HG02610 (cell line): Measurements from ENCODE around the gene BMP8B.

Source experiments
- ATAC-seq: cut with Tn5 transposase; IDR thresholded peaks from one replicate; pipeline ENCODE4 v1.9.1; 2021; ENCODE audit warnings: mild to moderate bottlenecking, moderate library complexity; ENCODE audit not compliant: unreplicated experiment

The BMP8B gene

DNA sequence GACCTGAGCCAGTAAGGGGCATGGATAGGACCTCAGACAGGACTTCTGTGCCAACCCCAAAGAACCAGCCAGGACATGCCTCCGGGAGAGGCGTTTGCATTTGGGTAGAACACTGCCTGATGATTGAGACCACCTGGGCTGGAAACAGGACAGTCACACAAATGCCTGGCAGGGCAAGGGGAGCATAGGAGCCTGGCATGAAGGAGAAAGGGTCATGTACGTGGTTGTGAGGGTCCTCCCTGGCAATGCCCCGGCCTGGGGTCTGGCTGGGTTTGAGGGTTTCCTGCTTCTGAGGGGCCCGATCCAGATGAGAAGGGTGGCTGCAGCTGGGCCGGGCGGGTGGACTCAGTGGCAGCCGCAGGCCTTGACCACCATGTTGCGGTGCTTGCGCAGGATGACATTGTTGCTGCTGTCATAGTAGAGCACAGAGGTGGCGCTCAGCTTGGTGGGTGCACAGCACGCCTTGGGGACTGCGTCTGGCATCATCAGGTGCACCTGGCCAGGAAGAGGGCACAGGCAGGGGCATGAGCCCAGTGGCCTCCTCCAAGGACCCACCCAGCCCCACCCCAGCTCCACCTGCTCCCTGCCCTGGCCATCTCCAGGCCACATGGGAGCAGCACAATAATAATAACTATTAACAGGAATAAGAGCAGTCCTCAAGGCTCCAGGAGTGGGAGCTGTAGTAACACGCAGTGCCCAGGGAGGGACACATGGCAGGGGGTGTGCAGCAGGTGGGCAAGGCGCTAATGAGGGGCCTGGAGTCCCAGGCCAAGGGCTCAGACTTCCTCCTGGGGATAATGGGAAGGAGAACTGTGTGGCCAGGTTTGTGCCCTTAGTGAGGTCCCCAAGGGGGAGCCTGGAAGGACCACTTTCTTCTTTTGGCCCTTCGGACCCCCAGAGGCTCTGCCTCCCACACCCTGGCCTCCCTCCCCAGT is 28.3 kb downstream of the BMP8B start:
- ATAC-seq, result no peak

DNA sequence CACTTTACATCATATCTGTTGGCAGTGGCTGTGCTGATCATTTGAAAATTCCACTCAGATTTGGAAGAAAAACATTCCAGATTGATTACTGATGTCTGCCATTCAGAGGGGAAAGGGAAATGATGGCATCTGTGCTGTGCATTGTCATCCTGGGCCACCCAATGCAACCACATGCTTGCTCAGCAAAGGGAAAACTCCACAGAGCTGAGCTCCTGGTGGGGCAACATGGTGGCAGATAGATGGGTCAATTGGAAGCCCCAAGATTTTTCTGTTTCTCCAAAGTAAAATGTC is 29.3 kb downstream of the BMP8B start:
- no peak for ATAC-seq

GRCh38 chr1:39758556-39759435 is 29.9 kb downstream of the BMP8B start:
- ATAC-seq, result no peak

DNA sequence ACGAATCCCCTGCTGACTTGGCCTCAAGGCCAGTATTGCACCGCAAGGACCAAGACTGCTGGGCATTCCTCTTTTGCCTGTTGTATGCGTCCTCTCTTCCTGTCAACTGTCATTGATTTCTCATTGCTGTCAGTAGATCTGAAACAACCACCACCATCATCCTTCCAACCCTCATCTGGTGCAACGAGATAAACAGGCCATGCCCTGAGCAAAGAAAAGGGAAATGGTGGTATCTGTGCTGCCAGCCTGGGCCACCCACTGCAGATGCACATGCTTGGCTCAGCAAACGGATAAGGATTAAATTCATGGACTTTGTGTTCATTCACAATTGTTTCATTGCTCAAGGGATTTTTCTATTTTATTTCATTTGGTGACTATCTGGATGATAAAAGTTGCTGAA is 31.2 kb downstream of the BMP8B start:
- ATAC-seq, result no peak

DNA sequence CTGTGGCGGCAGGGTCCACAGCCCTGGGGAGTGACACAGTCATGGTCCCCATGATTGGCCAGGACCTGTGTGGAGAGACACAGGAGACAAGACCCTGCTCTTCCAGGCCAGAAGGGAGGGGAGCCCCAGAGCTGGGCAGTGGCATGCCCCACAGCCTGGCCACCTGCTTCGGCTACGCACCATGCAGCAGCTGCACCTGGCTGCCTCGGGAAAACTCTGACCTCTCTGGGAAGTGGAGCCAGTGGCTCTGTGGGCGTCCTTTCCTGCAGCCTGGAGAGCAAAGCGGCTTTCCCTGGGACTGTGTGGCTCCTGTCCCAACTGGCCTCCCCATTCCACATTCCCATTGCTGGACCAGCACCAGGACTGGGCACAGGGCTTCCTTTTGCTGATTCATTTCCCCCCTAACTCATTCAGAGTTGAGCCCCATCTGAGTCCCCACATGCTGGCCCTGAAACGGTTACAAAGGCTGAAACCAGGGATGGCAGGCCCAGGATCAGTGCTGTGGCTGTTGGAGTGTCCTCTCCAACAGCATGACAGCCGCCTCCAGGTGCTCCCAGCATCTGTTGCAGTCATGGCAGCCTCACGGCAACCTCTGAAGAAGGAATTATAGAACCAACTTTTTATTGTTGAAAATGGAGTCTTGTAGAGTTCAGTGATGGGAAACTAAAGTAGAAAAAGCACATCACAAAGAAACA is 32.6 kb downstream of the BMP8B start:
- ATAC-seq, result no peak

DNA sequence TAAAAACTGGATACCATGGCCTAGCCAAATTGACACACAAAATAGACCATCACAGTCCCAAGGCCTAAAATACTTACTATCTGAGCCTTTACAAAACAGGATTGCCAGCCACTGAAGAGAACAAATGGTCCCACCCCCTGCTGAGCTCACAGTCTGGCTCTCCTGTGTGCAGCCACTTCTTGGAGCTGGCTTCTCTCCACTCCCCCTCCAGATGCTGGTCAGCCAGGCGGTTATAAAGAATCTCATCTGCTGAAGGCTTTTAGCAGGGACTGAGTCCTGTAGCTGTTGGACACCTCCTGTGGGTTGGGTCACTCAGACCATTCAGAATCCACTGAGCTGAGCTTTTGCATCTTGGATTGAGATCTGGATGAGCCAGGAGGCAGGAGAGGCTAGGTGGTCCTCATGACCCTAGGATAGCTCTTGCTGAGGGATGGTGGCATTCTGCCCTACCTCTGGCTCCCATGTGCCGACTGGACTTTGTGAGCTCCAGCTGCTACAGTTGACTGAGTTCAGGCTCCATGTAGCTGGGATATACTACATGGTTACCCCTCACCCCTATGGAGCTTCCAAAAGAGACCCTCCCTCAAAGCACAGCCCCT is 33.7 kb downstream of the BMP8B start:
- ATAC-seq, result no peak

DNA sequence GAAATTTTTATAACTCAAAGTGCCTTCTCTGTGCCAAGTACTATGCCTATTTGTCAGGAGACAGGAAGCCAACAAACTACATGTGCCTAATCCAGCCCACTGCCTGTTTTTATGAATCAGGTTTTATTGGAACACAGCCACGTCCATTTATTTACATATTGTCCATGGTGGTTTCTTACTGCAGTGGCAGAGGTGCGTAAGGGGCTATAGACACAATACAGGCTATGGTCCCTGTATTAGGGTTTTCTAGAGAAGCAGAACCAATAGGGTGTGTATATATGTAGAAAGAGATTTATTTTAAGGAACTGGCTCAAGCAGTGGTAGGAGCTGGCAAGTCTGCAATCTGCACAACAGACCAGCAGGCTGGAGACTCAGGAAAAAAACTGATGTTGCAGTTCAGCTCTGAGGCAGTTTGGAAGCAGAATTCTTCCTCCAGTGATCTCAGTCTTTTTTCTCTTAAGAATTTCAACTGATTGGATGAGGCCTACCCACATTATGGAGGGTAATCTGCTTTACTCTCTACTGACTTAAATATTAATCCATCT is 34.6 kb downstream of the BMP8B start:
- no peak for ATAC-seq

GRCh38 chr1:39753132-39754025 is 35.3 kb downstream of the BMP8B start:
- ATAC-seq, result no peak

DNA sequence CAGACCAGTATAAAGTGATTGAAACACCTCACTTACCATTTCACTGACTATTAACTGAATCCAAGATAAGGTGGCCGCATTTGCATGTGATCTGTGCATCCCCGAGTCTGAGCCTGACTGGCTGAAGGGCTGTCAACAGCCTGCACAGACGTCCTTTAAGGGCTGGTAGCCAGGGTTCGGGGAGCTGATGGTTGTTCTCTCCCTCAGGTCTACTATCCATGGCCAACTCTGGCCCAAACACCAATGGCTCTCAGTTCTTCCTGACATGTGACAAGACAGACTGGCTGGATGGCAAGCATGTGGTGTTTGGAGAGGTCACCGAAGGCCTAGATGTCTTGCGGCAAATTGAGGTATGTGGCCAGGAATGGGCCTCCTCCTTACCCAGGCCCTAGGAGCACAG is 36.0 kb downstream of the BMP8B start:
- no peak for ATAC-seq

GRCh38 chr1:39751595-39751994 is 37.1 kb downstream of the BMP8B start:
- ATAC-seq, result no peak

DNA sequence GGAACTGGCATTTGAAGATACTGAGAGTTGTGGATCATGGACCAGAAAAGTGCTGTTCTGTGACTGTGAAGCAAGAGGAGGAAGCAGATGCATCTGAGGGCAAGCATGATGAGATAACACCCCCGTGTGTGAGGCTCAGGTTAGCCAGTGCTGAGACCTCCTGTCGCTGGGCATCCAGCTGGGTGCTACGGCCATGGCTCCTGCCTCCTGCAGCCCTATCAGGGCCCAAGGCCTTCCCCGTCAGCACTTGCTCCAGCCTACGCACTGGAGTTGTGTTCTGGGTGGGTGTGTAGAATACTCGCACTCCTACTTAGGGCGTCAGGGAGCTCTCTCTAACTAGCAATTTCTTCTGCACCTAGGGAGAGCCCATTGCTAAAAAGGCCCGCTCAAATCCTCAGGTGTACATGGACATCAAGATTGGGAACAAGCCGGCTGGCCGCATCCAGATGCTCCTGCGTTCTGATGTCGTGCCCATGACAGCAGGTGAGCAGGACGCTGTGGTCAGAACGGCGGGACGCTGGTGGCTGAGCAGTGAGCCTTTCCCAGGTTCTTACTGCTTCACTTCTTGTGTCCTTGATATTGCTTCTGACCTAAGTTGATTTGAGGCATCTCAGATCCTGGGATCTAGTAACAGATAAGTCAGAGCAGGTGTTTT is 43.5 kb downstream of the BMP8B start:
- ATAC-seq, result no peak

DNA sequence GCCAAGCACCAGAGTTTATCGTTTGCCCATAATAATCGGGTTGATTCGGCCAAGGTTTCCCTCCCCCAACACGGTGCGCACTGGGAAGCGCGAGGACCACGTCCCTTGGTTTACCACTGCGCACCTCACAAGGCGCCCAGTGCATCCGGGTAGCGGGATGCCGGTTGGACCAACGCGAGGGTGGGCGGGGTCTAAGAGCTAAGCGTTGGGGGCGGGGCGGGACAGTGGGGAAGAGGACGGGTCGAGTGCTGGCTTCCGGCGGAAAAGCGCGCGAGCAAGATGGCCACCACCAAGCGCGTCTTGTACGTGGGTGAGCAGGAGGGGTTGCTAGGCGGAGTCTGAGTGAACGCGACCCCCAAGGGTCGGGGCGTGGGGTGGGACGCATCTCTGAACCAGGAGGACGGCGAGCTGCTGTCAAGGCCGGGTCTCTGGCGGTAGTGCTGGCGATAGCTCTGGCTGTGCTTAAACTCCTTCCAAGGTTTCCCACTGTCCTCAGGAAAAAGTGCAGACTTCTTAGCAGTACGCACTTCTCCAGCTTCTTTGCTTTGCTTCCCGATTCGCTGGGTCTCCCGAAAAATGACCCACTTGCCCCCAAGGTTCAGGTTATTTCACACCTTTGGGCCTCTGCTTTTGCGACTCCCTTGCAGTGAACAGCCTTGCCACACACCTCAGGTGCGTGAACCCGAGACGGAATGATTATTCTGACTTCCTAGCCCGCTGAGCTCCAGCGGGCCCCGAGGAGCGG is 49.9 kb downstream of the BMP8B start, which contains the start of gene PPIE:
Gene PPIE, plus strand, starts transcription at position 261 of the 745 bp plus-strand sequence. Its CDS starts 19 bp downstream, at position 280.
- ATAC-seq, result peak; percentile 82

DNA sequence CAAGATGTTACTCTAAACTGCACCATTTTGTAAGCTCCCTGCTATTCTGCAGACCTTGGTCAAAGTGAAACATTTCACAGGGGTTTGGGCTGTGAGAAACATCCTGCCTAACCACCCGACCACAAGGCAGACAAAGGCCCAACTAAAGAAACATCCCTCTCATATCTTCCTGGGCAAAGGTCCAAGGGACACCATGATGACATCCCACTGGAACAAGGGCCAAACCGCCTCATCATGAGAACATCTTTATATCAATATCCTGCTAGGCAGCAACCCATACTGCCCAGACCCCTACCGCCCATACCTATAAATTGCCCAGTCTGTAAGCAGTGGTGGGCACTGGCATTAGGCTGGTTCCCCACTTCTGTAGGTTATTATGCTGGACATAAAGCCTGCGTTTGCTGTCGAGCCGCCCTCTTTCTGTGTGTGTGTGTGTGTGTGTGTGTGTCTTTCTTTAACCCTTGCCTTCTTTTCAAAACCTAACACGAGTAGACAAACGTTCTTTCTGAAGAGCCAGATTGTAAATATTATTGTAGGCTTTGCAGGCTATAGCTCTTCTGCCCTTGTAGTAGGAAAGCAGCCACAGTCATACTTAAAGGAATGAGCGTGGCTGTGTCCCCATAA is 51.0 kb downstream of the BMP8B start:
- no peak for ATAC-seq

DNA sequence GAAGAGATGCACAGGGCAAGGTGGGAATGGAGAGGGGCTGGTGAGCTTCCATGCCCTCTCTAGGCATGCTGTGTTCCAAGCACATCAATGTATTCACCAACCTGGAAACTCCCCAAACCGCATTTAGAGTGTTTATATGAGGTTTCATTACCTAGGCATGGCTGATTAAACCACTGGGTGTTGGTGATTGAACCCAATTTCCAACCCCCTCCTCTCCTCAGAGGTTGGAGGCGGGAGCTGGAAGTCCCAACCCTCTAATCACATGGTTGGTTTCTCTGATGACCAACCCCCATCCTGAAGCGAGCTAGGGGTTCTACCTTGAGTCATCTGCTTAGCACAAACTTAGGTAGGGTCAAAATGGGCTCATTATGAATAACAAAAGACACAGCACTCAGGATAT is 52.9 kb downstream of the BMP8B start:
- no peak for ATAC-seq

GRCh38 chr1:39733161-39733560 is 55.5 kb downstream of the BMP8B start:
- ATAC-seq, result no peak

DNA sequence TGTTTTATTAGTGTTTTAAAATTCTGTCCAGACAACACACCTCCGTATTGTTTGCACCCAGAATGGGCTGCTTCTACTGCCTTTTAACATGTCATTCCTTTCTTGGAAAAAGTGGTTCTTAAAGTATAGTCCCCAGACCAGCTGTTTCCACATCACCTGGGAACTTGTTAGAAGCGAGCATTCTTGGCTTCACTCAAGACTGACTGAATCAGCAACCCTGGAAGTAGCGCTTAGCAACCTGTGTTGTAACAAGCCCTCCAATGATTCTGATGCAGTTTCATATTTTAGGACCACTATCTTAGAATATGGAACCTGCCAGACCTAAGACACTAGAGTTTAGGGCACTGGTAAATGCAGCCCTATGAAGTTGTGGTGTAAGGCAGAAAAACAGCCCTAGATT is 55.9 kb downstream of the BMP8B start:
- ATAC-seq, result no peak

DNA sequence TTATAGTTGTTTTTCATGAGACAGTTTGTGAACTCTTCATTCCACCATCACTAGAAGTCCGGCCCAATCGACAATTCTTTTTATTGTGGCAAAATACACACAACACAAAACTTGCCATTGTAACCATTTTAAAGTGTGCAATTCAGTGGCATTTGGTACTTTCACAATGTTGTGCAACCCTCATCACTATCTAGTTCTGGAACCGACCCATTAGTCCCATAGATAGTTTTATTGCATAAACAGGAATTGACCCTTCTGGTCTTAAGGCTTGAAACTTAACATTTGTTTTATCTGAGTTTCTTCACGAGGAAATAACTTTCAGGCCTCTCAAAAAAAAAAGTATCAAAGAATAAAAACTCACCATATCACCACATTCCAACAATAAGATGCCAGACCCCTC is 58.8 kb downstream of the BMP8B start:
- ATAC-seq, result no peak

DNA sequence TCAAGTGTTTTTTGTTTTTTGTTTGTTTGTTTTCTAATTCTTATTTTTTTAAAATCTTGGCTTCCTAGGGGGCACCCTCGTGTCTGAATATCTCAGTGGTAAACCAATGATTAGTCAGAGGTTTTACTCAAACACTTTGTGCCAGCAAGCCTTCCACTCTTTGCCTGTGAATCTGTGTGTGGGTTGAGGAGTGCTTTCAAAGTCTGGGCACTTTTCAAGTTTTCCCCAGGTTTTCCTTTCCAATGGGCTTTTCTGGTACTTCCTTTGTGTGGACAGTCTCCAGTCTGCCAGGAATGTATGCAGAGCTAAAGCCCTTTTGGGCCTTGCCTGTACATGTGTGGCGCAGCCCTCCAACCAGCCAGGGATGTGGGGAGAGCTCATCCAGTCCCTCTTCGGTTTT is 59.6 kb downstream of the BMP8B start:
- no peak for ATAC-seq
